ENCODE data around the gene NCBP2L.

The NCBP2L gene

DNA sequence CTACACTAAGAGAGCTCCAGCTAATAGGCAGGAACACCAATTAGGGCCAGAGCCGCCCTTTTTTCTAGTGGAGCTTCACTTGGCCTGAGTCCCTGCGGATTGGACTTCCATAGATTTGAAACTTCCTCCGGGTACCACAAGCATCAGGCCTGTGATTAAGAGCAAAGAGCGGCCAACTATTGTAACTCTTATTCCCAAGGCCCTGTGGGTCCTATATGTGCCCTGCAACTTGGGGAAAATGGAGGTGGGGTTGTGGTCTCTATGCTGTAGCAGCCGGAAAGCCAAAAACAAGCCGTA lies at the start of gene NCBP2L:
TSS of gene NCBP2L (plus strand) at position 198 of the 297 bp plus-strand sequence. CDS start 16,488 bp downstream, outside the sequence.
- ChIA-PET CTCF (interaction anchor here (0.6 to 7.3 kb wide), 46 partner anchors 8 to 914 kb away, joined by 3 to 155 read pairs (median 4); partner anchors contain the start of gene PRPS1), POLR2A (interaction anchor here (1.1 to 2.8 kb wide), 4 partner anchors 46 to 118 kb away, joined by 4 to 33 read pairs (median 4); partner anchors contain the start of gene MID2)
- Histone ChIP-seq H3K27ac (ENCODE audit: extremely low read depth, low read depth, low read length) (peak within 1 kb of the TSS; percentile 57), H3K4me3 (ENCODE audit: low read depth, low read length) (no peak within 1 kb of the TSS), H3K36me3 (ENCODE audit: control insufficient read depth in 2 of 2, insufficient read depth in 1 of 2, low read length in 2 of 2) (no peaks in the 10 kb centered on the region), H3K9me3 (ENCODE audit: control insufficient read depth, insufficient read depth, low read depth, low read length) (no peaks in the 10 kb centered on the region), H3K4me1 (ENCODE audit: control insufficient read depth, insufficient read depth, low read length) (peaks cover 3% of the 10 kb centered on the region; the same call in 1 of the 2 replicates)
- TF ChIP-seq SP7 (tag by site-specific recombination; IDR thresholded peaks at IDR 0.05) = no peak
- TF ChIP-seq ZFHX2 (tag by site-specific recombination; conservative IDR thresholded peaks at IDR 0.05) = 0 out of 2 replicates have a peak, but pooled peaks have one; percentile 4

DNA sequence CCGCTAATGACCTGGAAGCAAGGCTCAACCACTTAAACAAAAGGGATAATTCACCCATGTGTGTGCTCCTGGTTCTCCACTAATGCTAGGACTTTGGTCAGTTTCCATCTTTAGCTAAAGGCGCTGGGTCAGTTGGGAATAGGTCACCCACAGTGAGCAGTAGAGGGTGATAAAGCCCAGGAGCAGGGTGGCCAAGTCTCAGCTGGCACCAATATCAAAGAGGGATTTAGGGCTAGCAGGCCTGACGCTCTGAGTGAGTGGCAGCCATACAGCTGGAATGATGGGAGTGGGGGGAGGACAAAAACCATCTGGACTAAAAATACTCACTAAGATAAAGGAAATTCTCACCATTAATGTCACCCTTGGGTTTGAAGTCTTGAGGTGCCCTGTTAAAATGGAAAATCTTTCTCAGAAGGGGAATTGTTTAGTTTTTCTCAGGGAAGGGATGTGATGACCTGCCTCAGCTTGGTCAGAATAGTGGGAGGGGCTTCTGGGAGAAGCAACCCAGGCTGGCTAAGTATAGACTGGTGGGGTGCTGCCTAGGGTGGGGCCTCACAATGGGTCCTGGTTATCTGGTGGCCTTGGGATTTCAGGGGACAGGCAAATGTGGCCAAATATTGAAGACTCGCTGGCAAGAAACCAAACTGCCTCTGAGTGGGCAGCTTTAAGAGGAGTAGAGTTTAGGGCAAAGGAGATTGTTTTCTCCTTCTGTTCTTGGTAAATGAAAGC lies 49.0 kb upstream of the NCBP2L start:
- TF ChIP-seq ZNF19 (tag by site-specific recombination; IDR thresholded peaks at IDR 0.05; ENCODE audit: low read depth) (no peak), OSR2 (tag by site-specific recombination; IDR thresholded peaks at IDR 0.05) (peak; percentile 55)
- Histone ChIP-seq H3K9me3 (ENCODE audit: control insufficient read depth, insufficient read depth, low read depth, low read length) (no peaks in the 10 kb centered on the region), H3K4me1 (ENCODE audit: control insufficient read depth, insufficient read depth, low read length) (peaks cover 28% of the 10 kb centered on the region), H3K27ac (ENCODE audit: extremely low read depth, low read depth, low read length) (peak overlapping the region; percentile 45), H3K4me3 (ENCODE audit: low read depth, low read length) (no peak overlapping the region), H3K36me3 (ENCODE audit: control insufficient read depth in 2 of 2, insufficient read depth in 1 of 2, low read length in 2 of 2) (no peaks in the 10 kb centered on the region)
- ChIA-PET POLR2A (interaction anchor here (1.1 to 4.5 kb wide), 4 partner anchors 10 to 47 kb away, joined by 3 to 45 read pairs (median 8); no protein-coding TSS in a partner anchor), CTCF (interaction anchor here (1.5 to 4.3 kb wide), 5 partner anchors 9 to 73 kb away, joined by 5 to 25 read pairs (median 13); partner anchors contain the start of genes NCBP2L and TSC22D3)

DNA sequence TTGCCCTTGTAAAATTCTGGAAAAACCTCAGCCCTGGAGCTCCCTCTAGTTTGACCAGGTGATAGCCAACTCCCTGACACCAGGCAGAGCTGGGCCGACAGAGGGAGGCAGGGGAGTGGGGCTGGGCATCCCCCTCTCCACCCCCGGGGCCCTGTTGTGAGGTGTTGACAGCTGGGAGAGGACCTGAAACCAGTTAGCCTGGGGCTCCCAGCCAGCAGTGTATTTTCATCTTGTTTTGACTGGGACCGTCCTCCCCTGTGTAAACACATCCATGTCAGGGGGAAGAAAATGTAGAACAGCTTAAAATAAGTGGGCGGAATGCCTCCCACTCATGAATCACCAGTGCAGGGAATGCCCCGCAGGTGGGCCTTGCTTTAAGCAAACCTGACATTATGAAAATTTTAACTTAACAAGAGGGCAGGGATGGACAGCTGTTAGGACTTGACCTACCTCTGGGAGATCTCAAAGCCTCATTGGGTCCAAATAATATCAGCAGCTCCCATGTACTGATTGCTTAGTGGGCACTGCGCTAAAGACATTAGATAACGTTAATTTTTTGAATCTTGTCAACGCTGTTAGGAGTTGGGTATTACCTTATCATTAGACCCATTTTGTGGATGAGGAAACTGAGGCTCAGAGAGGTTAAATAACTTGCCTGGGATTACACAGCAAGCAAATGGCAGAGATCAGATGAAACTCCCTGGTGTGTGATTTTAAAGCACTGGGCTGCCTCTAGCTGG lies 47.8 kb upstream of the NCBP2L start:
- no peaks in the 10 kb centered on the region for H3K9me3 ChIP-seq (ENCODE audit: control insufficient read depth, insufficient read depth, low read depth, low read length)
- POLR2A ChIA-PET = interaction anchor here (0.6 to 4.5 kb wide), 5 partner anchors 8 to 50 kb away, joined by 3 to 45 read pairs (median 5); no protein-coding TSS in a partner anchor
- no peaks in the 10 kb centered on the region for H3K36me3 ChIP-seq (ENCODE audit: control insufficient read depth in 2 of 2, insufficient read depth in 1 of 2, low read length in 2 of 2)
- H3K4me3 ChIP-seq (ENCODE audit: low read depth, low read length) = no peak overlapping the region
- H3K4me1 ChIP-seq (ENCODE audit: control insufficient read depth, insufficient read depth, low read length) = peaks cover 28% of the 10 kb centered on the region
- CTCF ChIA-PET = interaction anchor here (0.6 to 4.3 kb wide), 10 partner anchors 8 to 75 kb away, joined by 3 to 25 read pairs (median 4); partner anchors contain the start of genes NCBP2L and TSC22D3
- H3K27ac ChIP-seq (ENCODE audit: extremely low read depth, low read depth, low read length) = peak overlapping the region; percentile 70
- TF ChIP-seq ZBTB20 (tag by site-specific recombination; IDR thresholded peaks at IDR 0.05) (peak; percentile 77; the same call in 1 of the 2 replicates), SP7 (tag by site-specific recombination; IDR thresholded peaks at IDR 0.05) (peak; percentile 96), KLF1 (tag by site-specific recombination; IDR thresholded peaks at IDR 0.05) (0 out of 2 replicates have a peak, but pooled peaks have one; percentile 32), ZNF341 (tag by site-specific recombination; IDR thresholded peaks at IDR 0.05; ENCODE audit: low read depth) (peak; percentile 45; the same call in 1 of the 2 replicates), TRIM28 (IDR thresholded peaks at IDR 0.05; ENCODE audit: borderline replicate concordance, low read length) (peak; percentile 38; the same call in 1 of the 2 replicates), ZNF843 (tag by site-specific recombination; IDR thresholded peaks at IDR 0.05) (peak; percentile 39; the same call in 1 of the 2 replicates), WT1 (tag by site-specific recombination; IDR thresholded peaks at IDR 0.05) (peak; percentile 95), ZNF335 (tag by site-specific recombination; conservative IDR thresholded peaks at IDR 0.05) (0 out of 2 replicates have a peak, but pooled peaks have one; percentile 11), KLF16 (tag by site-specific recombination; IDR thresholded peaks at IDR 0.05) (peak; percentile 61), OSR2 (tag by site-specific recombination; IDR thresholded peaks at IDR 0.05) (0 out of 2 replicates have a peak, but pooled peaks have one; percentile 38), GLIS1 (tag by site-specific recombination; IDR thresholded peaks at IDR 0.05) (no peak), ZBTB17 (tag by site-specific recombination; IDR thresholded peaks at IDR 0.05) (no peak)
- TF ChIP-seq, protein P1, sequence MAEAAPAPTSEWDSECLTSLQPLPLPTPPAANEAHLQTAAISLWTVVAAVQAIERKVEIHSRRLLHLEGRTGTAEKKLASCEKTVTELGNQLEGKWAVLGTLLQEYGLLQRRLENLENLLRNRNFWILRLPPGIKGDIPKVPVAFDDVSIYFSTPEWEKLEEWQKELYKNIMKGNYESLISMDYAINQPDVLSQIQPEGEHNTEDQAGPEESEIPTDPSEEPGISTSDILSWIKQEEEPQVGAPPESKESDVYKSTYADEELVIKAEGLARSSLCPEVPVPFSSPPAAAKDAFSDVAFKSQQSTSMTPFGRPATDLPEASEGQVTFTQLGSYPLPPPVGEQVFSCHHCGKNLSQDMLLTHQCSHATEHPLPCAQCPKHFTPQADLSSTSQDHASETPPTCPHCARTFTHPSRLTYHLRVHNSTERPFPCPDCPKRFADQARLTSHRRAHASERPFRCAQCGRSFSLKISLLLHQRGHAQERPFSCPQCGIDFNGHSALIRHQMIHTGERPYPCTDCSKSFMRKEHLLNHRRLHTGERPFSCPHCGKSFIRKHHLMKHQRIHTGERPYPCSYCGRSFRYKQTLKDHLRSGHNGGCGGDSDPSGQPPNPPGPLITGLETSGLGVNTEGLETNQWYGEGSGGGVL (tag by site-specific recombination; IDR thresholded peaks at IDR 0.05) = peak; percentile 80
- TF ChIP-seq, protein P2, sequence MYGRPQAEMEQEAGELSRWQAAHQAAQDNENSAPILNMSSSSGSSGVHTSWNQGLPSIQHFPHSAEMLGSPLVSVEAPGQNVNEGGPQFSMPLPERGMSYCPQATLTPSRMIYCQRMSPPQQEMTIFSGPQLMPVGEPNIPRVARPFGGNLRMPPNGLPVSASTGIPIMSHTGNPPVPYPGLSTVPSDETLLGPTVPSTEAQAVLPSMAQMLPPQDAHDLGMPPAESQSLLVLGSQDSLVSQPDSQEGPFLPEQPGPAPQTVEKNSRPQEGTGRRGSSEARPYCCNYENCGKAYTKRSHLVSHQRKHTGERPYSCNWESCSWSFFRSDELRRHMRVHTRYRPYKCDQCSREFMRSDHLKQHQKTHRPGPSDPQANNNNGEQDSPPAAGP (tag by site-specific recombination; IDR thresholded peaks at IDR 0.05) = peak; percentile 78
- TF ChIP-seq, protein P3, sequence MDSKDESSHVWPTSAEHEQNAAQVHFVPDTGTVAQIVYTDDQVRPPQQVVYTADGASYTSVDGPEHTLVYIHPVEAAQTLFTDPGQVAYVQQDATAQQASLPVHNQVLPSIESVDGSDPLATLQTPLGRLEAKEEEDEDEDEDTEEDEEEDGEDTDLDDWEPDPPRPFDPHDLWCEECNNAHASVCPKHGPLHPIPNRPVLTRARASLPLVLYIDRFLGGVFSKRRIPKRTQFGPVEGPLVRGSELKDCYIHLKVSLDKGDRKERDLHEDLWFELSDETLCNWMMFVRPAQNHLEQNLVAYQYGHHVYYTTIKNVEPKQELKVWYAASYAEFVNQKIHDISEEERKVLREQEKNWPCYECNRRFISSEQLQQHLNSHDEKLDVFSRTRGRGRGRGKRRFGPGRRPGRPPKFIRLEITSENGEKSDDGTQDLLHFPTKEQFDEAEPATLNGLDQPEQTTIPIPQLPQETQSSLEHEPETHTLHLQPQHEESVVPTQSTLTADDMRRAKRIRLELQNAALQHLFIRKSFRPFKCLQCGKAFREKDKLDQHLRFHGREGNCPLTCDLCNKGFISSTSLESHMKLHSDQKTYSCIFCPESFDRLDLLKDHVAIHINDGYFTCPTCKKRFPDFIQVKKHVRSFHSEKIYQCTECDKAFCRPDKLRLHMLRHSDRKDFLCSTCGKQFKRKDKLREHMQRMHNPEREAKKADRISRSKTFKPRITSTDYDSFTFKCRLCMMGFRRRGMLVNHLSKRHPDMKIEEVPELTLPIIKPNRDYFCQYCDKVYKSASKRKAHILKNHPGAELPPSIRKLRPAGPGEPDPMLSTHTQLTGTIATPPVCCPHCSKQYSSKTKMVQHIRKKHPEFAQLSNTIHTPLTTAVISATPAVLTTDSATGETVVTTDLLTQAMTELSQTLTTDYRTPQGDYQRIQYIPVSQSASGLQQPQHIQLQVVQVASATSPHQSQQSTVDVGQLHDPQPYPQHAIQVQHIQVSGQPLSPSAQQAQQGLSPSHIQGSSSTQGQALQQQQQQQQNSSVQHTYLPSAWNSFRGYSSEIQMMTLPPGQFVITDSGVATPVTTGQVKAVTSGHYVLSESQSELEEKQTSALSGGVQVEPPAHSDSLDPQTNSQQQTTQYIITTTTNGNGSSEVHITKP (tag by site-specific recombination; IDR thresholded peaks at IDR 0.05) = 0 out of 2 replicates have a peak, but pooled peaks have one; percentile 19
- TF ChIP-seq, protein P4, sequence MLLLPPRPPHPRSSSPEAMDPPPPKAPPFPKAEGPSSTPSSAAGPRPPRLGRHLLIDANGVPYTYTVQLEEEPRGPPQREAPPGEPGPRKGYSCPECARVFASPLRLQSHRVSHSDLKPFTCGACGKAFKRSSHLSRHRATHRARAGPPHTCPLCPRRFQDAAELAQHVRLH (tag by site-specific recombination; IDR thresholded peaks at IDR 0.05) = peak; percentile 74
- TF ChIP-seq, protein P5, sequence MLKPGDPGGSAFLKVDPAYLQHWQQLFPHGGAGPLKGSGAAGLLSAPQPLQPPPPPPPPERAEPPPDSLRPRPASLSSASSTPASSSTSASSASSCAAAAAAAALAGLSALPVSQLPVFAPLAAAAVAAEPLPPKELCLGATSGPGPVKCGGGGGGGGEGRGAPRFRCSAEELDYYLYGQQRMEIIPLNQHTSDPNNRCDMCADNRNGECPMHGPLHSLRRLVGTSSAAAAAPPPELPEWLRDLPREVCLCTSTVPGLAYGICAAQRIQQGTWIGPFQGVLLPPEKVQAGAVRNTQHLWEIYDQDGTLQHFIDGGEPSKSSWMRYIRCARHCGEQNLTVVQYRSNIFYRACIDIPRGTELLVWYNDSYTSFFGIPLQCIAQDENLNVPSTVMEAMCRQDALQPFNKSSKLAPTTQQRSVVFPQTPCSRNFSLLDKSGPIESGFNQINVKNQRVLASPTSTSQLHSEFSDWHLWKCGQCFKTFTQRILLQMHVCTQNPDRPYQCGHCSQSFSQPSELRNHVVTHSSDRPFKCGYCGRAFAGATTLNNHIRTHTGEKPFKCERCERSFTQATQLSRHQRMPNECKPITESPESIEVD (tag by site-specific recombination; IDR thresholded peaks at IDR 0.05) = peak; percentile 65
